ENCODE measurements around the gene CHMP4A.

Gene CHMP4A, protein sequence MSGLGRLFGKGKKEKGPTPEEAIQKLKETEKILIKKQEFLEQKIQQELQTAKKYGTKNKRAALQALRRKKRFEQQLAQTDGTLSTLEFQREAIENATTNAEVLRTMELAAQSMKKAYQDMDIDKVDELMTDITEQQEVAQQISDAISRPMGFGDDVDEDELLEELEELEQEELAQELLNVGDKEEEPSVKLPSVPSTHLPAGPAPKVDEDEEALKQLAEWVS

DNA sequence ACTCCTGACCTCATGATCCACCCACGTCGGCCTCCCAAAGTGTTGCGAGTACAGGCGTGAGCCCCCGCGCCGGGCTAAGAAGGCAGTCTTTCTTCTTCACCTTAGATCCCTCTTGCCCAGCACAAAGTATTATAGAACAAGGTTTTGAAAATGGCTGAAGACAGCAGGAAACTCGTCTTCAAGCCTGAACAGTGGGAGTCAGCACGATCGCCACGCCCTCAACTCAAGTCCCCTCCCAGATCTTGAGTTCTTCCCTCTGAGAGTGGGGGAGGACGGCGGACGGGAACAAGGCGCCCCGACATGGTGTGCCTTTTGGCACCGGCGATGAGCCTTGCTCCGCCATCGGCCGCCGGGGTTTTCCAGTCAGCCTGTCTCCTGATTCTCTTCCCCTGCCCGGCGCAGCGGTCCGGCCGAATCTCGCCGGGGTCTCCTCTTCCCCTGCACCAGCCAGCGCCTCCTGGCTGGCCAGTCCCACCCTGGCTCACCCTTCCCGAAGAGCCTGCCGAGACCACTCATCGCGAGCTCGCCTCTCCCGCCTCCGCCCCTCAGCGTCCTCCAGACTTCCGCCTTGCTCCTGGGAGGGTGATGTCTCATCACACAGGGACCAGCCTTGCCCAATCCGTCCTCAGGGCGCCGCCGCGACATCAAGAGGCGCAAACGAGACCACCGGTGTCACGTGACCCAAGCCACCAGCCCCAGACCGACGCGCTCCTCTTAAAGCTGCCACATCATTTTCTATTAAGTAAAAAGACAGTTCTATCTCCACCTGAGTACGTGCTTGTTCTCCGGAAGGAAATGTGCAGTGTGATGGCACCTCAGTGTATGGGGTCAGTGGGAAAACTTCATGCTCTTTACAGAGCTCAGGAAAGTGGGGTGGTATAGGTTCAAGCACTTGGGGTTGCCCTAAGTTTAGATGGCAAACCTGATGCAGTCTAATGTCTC lies at the start of gene CHMP4A:
Gene CHMP4A (minus strand): TSS at position 565 of the 942 bp plus-strand sequence. CDS start 49 bp downstream, at position 516.
- H3K4me3 ChIP-seq (ENCODE audit: severe bottlenecking), result peak within 1 kb of the TSS; percentile 79
- peaks cover 57% of the 10 kb centered on the region for H3K36me3 ChIP-seq (ENCODE audit: low read depth)
- peaks cover 13% of the 10 kb centered on the region for H3K4me1 ChIP-seq (ENCODE audit: insufficient read depth, poor library complexity, severe bottlenecking)
- peak; percentile 100 for DNase-seq (ENCODE audit: low spot score)
- TF ChIP-seq, protein P1, sequence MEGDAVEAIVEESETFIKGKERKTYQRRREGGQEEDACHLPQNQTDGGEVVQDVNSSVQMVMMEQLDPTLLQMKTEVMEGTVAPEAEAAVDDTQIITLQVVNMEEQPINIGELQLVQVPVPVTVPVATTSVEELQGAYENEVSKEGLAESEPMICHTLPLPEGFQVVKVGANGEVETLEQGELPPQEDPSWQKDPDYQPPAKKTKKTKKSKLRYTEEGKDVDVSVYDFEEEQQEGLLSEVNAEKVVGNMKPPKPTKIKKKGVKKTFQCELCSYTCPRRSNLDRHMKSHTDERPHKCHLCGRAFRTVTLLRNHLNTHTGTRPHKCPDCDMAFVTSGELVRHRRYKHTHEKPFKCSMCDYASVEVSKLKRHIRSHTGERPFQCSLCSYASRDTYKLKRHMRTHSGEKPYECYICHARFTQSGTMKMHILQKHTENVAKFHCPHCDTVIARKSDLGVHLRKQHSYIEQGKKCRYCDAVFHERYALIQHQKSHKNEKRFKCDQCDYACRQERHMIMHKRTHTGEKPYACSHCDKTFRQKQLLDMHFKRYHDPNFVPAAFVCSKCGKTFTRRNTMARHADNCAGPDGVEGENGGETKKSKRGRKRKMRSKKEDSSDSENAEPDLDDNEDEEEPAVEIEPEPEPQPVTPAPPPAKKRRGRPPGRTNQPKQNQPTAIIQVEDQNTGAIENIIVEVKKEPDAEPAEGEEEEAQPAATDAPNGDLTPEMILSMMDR (IDR thresholded peaks at IDR 0.05; ENCODE audit: poor library complexity, severe bottlenecking), result no peak
- H3K27ac ChIP-seq (ENCODE audit: poor library complexity, severe bottlenecking), result peak within 1 kb of the TSS; percentile 82
- ATAC-seq (ENCODE audit: low read depth), result peak; percentile 89
- H3K9me3 ChIP-seq (ENCODE audit: severe bottlenecking), result no peaks in the 10 kb centered on the region
- no peaks in the 10 kb centered on the region for H3K27me3 ChIP-seq (ENCODE audit: insufficient read depth, poor library complexity, severe bottlenecking)

DNA sequence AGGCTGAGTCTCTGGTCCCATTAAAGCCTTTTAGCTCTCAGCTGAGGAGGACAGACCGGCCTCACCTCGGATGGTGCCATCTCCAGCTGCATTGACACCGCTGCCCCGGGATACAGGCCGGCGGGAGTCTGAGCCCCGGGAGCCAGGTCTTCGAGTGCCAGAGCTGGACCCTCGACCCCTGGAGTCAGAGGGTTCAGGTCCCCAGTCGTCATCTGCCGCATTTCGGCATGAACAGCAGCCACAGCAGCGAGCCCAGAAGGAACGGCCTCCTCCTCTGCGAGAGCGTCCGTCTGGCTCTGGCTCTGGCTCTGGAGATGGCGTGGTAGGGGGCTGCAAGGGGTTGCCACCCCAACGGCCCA lies 48.7 kb upstream of the CHMP4A start:
- Histone ChIP-seq H3K4me1 (ENCODE audit: insufficient read depth, poor library complexity, severe bottlenecking) (peaks cover 29% of the 10 kb centered on the region), H3K36me3 (ENCODE audit: low read depth) (peaks cover 46% of the 10 kb centered on the region), H3K27ac (ENCODE audit: poor library complexity, severe bottlenecking) (peak overlapping the region; percentile 88), H3K4me3 (ENCODE audit: severe bottlenecking) (peak overlapping the region; percentile 11), H3K27me3 (ENCODE audit: insufficient read depth, poor library complexity, severe bottlenecking) (no peaks in the 10 kb centered on the region), H3K9me3 (ENCODE audit: severe bottlenecking) (no peaks in the 10 kb centered on the region)
- ATAC-seq (ENCODE audit: low read depth) (no peak), DNase-seq (ENCODE audit: low spot score) (no peak)
- TF ChIP-seq, protein P1 (IDR thresholded peaks at IDR 0.05; ENCODE audit: poor library complexity, severe bottlenecking), result no peak

DNA sequence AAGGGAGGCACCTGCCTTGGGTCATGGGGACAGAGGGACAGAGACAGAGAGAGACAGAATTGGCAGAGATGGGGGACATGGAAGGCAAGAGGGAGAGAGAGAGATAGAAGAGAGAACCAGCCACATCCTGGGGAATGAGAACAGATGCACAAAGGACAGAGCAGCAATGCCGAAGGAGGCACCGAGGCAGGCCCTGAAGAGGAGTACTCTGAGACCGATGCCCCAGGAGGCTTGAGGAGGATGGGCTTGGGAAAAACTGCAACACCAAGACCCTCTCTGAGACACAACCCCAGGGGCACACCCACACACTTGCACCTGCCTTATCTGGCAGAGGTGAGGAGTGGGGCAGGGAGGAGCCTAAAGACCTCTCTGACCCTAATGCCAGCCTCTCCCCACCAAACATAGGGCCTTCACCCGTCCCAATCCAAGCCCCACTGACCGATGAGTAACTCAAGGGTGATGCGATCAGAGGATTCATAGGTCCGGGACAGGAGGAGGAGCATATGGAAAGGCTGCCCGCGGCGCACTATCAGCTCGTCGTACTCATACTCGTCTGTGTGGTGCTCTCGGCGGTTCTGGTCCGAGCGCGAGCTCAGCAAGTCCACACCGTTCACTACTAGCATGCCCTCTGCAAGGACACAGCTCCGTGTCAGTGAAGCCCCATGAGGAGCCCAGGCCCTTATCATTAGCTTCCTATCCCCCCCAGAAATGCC lies 48.1 kb upstream of the CHMP4A start:
- peak overlapping the region; percentile 11 for H3K4me3 ChIP-seq (ENCODE audit: severe bottlenecking)

DNA sequence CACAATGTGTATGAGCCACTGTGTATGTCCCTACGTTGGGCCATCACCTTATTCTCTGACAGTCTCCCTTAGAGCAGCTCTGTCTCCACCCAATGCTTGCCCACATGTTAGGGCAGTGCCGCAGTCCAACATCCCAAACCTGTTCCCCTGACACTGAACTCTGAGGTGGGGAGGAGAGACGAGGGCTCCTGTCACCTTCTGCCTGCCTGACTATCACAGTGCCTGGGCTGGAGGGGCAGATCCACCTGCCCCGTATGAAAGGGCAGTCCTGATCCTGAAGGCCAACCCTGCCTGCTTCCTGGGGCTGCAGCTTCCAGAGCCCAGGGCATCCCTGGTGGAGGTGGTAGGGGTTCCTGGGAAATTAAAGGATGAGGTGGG lies 47.5 kb upstream of the CHMP4A start:
- Histone ChIP-seq H3K4me1 (ENCODE audit: insufficient read depth, poor library complexity, severe bottlenecking) (peaks cover 29% of the 10 kb centered on the region), H3K27ac (ENCODE audit: poor library complexity, severe bottlenecking) (peak overlapping the region; percentile 88), H3K9me3 (ENCODE audit: severe bottlenecking) (no peaks in the 10 kb centered on the region), H3K27me3 (ENCODE audit: insufficient read depth, poor library complexity, severe bottlenecking) (no peaks in the 10 kb centered on the region), H3K4me3 (ENCODE audit: severe bottlenecking) (no peak overlapping the region), H3K36me3 (ENCODE audit: low read depth) (peaks cover 38% of the 10 kb centered on the region)
- ATAC-seq (ENCODE audit: low read depth) (no peak), DNase-seq (ENCODE audit: low spot score) (no peak)
- TF ChIP-seq, protein P1 (IDR thresholded peaks at IDR 0.05; ENCODE audit: poor library complexity, severe bottlenecking), result no peak

More for the DNA sequence above, 48.1 kb upstream of the CHMP4A start:
- H3K36me3 ChIP-seq (ENCODE audit: low read depth), result peaks cover 42% of the 10 kb centered on the region
- no peaks in the 10 kb centered on the region for H3K27me3 ChIP-seq (ENCODE audit: insufficient read depth, poor library complexity, severe bottlenecking)
- no peak for DNase-seq (ENCODE audit: low spot score)
- no peak for ATAC-seq (ENCODE audit: low read depth)
- TF ChIP-seq, protein P1 (IDR thresholded peaks at IDR 0.05; ENCODE audit: poor library complexity, severe bottlenecking), result no peak
- H3K9me3 ChIP-seq (ENCODE audit: severe bottlenecking), result no peaks in the 10 kb centered on the region
- peaks cover 29% of the 10 kb centered on the region for H3K4me1 ChIP-seq (ENCODE audit: insufficient read depth, poor library complexity, severe bottlenecking)
- peak overlapping the region; percentile 88 for H3K27ac ChIP-seq (ENCODE audit: poor library complexity, severe bottlenecking)
